Myocyte (in vitro differentiated cells): ENCODE data around the gene LRRC75A. TPM values are rescaled to one million over a fixed set of nuclear protein-coding genes. Genes with fewer than 3 reads are reported as not detected.

ENCODE experiments used
- DNase-seq: peaks from one replicate; pipeline ENCODE4 v3.0.0-alpha.2; 2012; ENCODE audit warnings: low read depth
- total RNA-seq: library from RNA; depleted of rRNA; stranded (reverse); fragments of >200 nt; gene quantifications from 2 replicates; pipeline ENCODE4 v1.2.3, GENCODE V29; 2014

The LRRC75A gene
- total RNA-seq, 1 donor from 2014 or later: 0.51 TPM

DNA sequence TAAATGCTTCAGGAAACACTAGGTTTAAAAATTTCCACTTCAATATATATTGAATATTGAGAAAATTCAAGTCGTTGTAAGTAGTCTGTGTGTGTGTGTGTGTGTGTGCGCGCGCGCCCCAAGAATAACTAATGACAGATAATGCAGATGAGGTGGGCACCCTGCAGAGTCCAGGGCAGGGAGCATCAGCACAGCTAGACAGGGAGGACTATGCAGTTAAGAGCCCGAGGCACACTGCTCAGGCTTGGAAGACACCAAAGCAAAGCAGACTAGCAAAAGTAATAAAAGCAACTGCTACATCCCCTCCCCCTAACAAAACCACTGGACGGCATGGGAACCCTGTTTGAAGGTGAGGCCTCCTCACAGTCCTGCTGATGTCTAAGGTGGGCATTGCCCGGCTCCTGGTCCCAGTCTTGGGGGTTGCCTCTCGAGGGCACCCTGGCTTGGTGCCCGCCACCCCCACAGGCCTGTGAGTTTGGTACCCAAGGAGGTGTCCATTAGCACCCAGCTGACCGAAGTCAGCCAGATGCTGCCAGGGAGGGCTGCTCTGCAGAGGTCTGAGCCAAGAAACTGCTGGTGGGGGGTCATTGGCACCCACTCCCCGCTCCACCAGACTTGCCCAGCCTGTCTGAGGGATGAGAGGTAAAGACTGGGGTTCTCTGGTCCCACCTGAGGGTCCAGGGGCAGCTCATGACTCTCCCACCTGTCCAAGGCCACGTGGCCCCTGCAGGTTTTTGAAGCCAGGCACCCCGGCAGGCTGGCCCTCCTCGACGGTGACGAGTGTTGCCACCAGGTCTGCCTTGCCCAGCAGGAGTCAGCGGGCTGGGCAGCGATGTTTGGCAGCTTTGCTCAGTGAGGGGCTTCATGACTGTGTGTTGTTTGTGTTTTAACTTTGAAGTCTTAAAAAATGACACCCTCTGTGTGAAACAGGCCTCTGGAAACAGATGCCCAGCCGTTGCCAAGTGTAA is 18.7 kb downstream of the LRRC75A start:
- DNase-seq: no peak

DNA sequence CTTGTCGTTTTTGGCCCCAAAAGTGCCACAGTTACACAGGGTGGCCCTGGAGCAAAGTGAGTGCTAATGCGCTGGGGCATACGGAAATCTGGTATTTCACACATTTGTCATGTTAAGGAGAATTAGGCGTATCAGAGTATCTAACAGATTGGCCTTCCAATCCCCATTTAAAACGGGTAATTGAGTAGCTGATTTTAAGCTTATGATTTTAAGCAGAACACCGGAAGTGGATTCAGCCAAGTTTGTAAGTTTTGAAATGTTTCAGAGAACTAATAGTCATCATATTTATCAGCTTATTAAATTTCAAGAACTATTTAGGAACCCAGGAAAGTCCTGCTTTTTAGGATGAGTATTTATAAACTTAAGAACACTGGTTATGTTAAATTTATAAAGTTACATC is 19.5 kb downstream of the LRRC75A start:
- DNase-seq: no peak

DNA sequence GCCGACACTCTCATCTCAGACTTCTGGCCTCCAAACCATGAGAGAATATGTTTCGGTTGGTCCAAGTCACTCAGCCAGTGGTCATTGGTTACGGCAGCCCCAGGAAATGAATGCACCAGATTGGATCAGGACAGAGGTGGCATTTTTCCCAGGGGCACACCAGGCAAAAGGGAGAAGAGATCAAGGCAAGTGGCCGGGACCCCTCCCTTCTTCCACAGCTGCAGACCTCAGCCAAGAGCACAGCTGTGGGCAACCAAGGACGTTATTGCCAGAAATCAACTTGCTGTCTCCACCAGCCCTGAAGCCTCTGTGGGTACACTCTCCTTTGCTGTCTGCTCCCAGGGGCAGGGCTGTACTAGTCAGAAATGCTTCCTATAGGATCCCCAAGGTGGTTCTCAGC is 20.7 kb downstream of the LRRC75A start:
- no peak for DNase-seq

DNA sequence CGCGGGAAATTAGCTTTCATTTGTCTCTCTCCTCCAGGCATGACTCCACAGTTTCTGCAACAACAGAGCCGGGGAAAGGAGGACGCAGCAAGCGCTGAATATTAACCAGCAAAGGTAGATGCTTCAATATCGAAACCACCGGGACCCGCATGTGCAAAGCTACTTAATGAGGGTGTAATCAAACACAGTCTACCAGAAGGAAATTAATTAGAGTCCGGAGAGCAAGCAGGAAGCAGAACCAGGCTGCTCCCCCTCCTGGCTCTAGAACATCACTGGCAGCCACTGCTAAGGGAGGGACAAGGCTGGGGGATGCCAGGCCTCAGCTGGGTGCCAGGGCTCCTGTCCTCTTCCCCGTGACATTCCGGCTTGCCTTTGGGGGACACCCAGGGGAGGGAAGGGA is 21.7 kb downstream of the LRRC75A start:
- no peak for DNase-seq

DNA sequence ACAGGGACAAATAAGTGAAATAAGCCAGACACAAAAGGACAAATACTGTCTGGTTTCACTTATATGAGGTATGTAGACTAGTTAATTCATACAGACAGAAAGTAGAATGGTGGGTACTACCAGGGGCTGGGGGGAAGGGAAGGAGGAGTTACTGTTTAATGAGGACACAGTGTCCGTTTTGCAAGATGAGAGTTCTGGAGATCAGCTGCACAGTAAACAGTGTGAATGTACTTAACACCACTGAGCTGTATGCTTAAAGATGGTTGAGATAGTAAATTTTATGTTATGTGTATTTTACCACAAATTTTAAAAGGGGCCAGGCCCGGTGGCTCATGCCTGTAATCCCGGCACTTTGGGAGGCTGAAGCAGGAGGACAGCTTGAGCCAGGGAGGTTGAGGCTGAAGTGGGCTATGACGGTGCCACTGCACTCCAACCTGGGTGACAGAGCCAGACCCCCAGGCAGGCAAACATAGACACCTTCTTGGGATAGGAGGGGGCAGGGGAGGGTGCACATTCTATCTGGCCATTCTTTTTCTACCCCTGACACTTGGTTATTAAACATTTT is 23.5 kb downstream of the LRRC75A start:
- no peak for DNase-seq

DNA sequence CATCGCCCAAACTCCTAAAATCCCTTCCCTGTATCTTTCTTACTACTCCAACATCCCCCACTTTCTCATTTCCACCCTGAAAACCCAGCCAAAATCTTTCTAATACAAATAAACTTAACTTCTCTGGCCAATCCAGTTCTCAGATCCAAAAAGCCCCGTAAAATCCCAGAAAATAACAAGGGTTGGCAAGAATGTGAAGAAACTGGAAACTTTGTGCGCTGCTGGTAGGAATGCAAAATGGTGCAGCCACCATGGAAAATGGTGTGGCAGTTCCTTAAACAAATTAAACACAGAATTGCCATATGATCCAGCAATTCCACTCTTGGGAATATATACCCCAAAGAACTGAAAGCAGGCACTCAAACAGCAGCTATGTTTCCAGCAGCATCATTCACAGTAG is 24.1 kb downstream of the LRRC75A start:
- DNase-seq: no peak

DNA sequence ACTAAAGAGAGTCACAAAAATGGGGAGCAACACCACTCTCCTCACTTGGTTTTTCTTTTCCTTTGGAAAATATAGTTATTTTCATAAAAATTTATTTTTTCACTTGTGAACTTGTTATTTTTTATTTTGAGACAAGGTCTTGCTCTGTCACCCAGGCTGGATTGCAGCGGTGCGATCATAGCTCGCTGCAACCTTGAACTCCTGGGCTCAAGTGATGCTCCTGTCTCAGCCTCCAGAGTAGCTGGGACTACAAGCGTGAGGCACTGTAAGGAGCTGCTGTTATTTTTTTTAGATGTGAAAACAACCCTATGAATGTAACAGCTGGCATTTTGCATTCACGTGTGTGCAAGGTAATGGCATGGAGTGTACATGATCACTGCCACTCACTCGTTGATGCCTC is 24.9 kb downstream of the LRRC75A start:
- no peak for DNase-seq

DNA sequence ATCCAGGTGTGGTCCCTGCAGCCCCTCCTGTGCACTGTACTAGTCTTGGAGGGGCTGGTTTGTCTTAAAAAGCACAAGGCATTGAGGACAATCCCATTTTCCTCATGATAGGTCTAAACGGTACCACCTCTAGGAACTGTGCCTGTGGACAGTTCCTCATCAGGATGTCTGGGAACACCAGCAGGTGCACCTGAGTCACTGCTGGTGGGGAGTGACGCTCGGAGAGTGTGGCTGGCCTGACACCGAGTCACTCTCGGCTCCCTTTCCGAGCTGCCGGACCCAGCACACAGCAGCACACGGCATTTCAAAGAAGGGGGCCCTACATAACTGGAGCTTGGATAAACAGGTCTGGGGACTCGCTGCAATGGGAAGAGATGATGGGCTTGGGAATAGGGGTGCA is 25.6 kb downstream of the LRRC75A start:
- no peak for DNase-seq

DNA sequence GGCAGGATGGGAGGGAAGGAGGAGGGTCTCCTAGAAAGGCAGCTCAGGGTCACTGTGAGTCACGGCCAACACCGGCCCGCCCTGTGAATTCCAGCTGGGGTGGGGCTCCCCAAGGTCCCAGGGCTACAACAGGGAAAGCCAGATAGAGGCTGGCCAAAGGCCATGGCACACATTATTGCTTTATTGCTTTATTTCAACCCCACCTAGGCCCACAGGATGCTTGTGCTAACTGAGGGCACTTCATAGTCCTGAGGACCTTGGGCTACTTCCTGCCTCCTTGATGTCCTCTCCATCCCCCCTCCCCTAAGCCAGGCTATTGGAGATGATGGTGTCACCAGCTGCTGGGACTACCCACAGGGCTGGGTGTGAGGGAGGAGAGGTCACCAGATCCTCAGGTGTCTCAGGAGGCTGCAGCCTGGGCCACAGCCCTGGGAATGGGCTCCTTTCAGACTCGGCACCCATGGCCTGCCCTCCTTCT is 26.1 kb downstream of the LRRC75A start:
- DNase-seq: peak; percentile 21

DNA sequence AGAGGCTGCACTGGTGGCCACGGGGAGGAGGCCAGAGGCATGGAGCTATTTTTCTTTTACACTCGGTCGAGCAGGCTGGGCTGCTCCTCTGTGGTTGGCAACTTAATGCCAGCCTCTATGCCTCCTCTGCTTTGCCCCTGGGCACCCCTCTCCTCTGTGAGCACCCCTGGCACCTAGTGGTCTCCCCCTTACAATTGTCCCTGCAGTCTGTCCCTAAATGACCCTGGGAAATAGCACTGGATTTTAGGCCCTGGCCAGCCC is 27.0 kb downstream of the LRRC75A start:
- no peak for DNase-seq

DNA sequence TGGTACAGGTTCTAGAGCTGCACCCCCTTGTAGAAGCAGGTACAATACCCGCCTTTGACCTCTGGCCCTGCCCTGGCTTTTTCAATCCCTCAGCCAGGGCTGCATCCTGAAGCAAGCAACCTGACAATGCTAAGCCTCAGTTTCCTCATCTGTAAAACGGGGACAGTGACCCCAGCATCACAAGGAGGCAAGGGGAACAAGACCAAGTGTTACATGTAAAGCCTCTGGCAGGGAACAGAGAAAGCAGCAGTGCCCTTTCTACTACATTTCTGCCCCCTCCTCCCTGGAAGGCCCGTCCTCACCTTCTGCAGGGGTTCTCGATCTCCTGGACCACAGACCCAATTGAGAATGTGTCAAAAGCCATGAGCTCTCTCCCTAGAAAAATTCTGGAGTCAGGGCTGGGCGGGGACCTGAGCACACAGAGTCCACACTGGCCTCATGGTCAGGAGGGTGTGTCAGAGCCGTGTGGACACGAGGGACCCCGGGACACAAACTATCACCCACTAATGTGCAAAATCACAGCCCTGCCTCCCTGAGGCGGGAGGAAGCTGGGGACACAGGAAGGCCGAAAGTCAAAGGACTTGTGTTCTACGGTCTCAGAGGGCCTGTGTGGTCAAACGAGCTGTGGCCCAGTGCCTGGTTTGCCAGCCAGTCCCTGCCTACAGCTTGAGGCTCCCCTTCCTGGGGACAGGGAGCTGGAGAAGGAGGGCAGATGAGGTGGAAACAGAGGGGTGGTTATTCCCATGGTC is 27.5 kb downstream of the LRRC75A start:
- peak; percentile 52 for DNase-seq

DNA sequence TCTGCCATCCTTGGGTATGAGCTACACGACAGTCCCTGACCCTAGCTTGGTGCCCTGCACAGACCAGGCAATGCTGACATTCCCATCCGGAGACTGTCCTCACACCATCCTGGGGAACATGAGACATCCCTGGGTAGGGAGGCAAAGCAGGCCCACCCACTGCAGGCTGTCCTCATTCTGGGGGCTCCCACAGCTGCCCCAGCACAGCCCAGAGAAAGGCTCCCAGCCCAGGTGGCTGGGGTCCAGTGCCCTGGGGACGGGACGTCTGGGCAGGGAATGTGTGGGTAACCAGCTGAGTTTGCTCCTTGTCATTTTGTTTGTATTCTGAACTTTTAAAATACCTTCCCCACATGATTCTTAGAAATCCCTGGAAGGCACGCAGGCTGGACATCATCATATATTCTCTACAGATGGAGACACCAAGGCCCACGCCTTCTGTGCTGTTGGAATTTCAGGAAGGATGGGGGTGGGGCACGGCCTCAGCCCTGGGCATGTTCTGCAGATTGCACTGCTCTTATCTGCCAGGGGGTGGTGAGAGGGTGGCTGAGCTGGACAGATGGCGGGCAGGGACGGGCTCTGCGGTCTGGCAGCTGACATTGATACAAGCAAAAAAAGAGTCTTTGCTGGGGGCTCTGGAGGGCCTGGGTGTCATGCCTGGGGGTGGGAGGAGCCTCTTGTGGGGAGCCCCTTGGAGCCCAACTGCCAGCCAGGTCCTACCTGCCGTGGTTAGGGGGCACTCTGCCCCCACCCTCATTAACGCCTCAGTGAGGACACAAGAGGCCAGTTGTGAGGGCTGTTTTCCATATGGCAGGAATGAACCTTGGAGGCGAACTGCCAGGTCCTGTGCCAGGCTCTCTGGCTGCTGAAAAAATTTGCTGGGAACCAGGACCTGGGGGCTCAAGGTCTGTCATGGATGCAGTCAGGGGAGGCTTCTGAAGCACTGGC is 28.4 kb downstream of the LRRC75A start:
- DNase-seq: peak; percentile 80

DNA sequence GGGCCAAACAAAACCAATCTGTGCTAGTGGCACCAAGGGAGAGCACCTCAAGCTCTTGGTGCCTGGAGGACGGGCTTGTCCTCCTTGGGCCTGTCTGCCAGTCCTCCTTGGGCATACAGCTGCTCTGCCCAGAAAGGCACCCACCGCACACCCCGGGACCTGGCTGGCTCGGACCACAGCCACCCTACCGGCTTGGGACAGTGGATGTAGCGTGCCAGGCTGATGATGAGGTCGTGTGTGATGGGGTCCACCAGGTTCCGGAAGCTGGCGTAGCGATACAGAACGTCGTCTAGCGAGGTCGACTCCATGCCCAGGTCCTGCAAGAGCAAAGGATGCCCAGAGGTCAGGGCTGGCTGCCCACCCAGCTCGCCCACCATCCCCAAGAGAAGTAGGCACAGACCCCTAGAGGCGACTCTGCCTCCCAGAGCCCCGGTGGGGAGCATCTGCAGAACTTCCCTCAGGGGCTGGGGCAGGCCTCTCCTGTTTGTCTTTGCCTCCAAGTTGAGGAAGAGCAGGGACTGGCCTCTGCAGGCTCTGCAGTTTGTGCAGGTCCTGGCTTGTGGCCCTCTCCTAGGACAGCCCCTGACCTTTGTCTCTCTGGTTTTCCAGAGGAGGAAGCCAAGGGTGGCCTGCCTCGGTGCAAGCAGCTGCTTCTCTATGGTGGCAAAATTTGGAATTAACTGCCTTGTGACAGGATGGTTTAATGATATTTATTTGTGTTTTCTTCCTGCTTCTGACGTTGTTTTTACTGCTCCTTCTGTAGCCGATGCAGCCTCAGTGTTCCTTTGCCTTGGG is 29.7 kb downstream of the LRRC75A start:
- no peak for DNase-seq

DNA sequence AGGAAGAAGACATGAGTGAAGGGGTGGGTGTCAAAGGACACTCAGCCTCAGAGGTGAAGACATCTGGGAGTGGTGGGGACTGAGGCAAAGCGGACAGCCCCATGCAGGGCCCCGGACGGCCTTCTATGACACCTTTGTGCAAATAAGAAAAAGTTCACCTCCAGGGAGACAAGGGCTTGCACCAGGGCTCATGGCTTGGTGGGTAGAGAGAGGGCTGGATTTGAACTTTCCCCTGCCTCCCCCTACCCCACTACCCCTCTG is 30.5 kb downstream of the LRRC75A start:
- no peak for DNase-seq

DNA sequence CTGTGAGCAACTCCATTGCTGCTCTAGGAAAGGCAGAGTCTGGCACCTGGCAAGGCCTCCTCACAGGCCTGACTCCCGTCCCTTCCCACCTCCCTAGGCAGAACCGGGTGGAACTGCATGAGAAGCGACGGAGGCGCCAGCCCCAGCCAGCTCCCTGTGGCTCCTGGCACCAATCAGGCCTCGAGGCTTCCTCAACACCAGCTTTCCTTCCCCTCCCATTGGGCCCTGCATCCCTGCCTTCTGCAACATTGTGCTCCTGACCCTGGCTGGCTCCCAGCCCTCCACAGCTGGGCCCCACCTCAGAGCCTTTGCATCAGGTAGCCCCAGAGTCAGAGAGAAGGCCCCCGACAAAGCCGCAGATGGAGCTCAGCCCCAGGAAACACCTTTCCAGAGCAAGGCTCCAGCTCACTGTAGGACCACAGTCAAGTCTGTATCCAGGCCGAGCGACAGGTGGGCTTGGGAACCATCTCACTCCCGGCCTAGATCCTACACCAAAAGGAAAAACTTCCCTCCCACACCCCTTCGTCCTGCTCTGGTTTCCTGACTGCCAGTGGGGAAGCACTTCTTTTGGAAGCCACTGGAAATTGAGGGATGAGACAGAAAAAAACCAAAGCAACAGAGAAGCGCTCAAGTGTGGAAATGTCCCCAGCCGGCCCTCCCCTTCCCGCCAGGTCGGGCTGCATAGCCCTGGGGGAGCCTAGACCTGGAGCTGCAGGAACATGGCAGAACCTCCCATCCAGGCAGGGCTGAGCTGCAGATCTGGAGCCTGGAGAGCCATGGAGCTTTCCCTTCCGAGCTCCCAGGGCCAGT is 31.0 kb downstream of the LRRC75A start:
- DNase-seq: no peak

DNA sequence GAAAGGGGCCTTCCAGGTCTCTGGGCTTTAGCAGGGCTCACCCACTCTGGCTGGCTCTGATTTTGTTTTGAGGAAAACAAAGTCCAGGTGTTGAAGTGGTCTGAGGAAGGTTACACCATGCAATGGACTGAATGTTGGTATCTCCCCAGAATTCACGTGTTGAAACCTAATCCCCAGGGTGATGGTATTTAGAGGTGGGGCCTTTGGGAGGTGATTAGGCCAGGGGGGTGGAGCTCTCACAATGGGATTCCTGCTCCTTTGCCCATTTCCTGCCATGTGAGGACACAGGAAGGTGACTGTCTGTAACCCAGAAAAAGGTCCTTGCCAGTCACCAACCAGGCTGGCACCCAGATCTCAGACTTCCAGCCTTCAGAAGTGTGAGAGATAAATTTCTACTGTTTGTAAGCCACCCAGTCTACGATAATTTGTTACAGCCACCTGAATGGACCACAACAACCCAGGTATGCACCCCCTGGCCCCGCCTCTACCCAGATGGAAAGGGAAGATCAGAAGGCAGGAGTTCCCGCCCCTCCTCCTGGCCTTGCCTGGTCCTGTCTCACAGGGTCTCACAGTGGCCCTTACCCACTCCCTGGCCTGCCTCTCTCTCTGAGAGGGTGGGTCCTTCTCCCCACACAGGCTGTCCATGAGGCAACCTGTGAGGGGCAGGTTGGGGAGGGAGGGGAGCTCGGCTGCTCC is 32.0 kb downstream of the LRRC75A start:
- DNase-seq: no peak

DNA sequence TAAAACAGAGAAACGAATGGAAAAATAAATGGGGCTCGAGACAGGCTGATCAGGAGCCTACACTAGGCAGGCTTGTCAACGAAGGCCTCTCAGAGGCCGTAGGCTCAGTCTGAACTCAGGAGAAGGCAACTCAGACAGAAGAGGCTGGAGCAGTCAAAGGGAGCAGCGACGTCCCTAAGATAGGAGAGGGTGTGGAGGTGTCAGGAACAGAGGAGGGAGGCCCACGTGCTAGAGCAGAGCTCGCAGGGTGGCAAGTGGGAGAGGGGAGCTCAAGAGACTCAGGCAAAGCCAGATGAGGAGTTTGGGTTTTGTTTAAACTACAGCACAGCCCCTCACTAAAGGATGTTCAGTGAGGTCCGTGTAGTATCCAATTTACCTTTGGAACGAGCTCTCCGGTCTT is 32.7 kb downstream of the LRRC75A start:
- DNase-seq: no peak

DNA sequence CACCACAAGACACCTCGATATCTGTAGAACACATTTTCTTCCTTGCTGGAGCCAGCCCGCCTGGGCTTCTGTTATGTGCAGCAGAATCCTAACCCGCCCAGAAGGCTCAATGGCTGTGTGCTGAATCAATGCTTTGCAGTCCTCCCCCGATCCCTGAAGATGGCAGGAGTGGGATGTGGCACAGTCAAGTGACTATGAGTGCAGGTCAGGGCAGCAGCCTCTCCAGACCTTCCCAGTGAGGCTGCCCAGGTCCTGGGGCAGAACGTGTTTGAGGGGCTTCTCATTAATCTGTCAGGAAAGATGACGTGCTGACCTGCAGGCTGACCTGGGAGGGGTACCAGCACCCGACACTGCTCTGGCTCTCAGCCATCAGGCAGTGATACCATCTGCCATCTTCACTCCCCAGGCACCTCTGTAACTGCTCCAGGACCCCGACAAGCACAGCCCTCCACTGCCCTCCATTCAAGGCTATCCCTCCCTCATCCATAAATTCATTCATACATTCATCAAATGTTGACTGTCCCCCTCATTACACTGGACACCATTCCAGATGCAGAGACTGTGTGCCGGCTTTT is 35.2 kb downstream of the LRRC75A start:
- no peak for DNase-seq
